HepG2 (cell line): ENCODE data around the gene PLXDC2. TPM values are rescaled to one million over a fixed set of nuclear protein-coding genes. Genes with fewer than 3 reads are reported as not detected.

Experiments used
- AHDC1 ChIP-seq: sonication (generic); formaldehyde crosslinking; IDR thresholded peaks from 2 replicates; pipeline ENCODE4 v1.5.1; 2020; ENCODE audit warnings: mild to moderate bottlenecking, missing genetic modification reagents, borderline replicate concordance
- BCL6 ChIP-seq: IDR thresholded peaks from 2 replicates; pipeline ENCODE4 v1.6.1; 2016; ENCODE audit warnings: missing genetic modification reagents, missing compliant biosample characterization
- CEBPB ChIP-seq: IDR thresholded peaks from 2 replicates; pipeline ENCODE4 v1.6.1; 2011; ENCODE audit warnings: low read depth, low read length, improper control_type of control experiment, borderline replicate concordance
- CEBPG ChIP-seq: IDR thresholded peaks from 2 replicates; pipeline ENCODE4 v1.6.1; 2016
- KIAA2018 ChIP-seq: sonication (generic); formaldehyde crosslinking; IDR thresholded peaks from 2 replicates; pipeline ENCODE4 v1.5.0; 2020; ENCODE audit warnings: mild to moderate bottlenecking, missing genetic modification reagents, borderline replicate concordance
- REPIN1 ChIP-seq: sonication (generic); formaldehyde crosslinking; IDR thresholded peaks from 2 replicates; pipeline ENCODE4 v1.8.0; 2022; ENCODE audit warnings: missing genetic modification reagents, low read depth, mild to moderate bottlenecking, borderline replicate concordance
- SOX13 ChIP-seq, 3 experiments: fragments of 450-650 bp in 1 of 3; sonication (generic) in 1 of 3; formaldehyde crosslinking in 1 of 3; IDR thresholded peaks in 2 of 3; conservative IDR thresholded peaks in 1 of 3; 2 replicates each; pipeline versions ENCODE4 v1.5.0 to v1.6.1; 2016 to 2020; ENCODE audit warnings: antibody characterized with exemption in 1 of 3, mild to moderate bottlenecking in 1 of 3, missing compliant biosample characterization in 1 of 3, missing genetic modification reagents in 1 of 3, moderate library complexity in 1 of 3
- SOX6 ChIP-seq, 2 experiments: fragments of 450-650 bp in 1 of 2; sonication (generic) in 1 of 2; formaldehyde crosslinking in 1 of 2; IDR thresholded peaks; 2 replicates each; pipeline versions ENCODE4 v1.4.0 to v1.6.1; 2017 to 2020; ENCODE audit warnings: antibody characterized with exemption in 1 of 2, mild to moderate bottlenecking in 1 of 2, missing genetic modification reagents in 1 of 2
- TEF ChIP-seq: sonication (generic); formaldehyde crosslinking; IDR thresholded peaks from 2 replicates; pipeline ENCODE4 v1.5.0; 2020; ENCODE audit warnings: missing genetic modification reagents
- TRIM22 ChIP-seq: fragments of 450-650 bp; IDR thresholded peaks from 2 replicates; pipeline ENCODE4 v1.6.1; 2017
- ZNF44 ChIP-seq: sonication (generic); formaldehyde crosslinking; IDR thresholded peaks from 2 replicates; pipeline ENCODE4 v1.5.1; 2020; ENCODE audit warnings: mild to moderate bottlenecking, missing genetic modification reagents
- polyA plus RNA-seq, 8 experiments: library from polyadenylated mRNA; depleted of rRNA in 3 of 8; stranded (reverse) in 7 of 8; unstranded in 1 of 8; fragments of >200 nt; fragmentation: Illumina TruSeq in 4 of 8; extraction: Trizol in 4 of 8; gene quantifications; 2 replicates each; pipeline versions ENCODE4 v1.2.1 to v1.2.3, GENCODE V29; 2011 to 2016; ENCODE audit warnings: low read depth in 4 of 8, missing spikeins in 1 of 8, mixed read lengths in 1 of 8; ENCODE audit not compliant: insufficient read depth in 1 of 8
- total RNA-seq, 5 experiments: library from RNA; depleted of rRNA; stranded (reverse); fragments of >200 nt; fragmentation: Illumina TruSeq; extraction: Trizol; gene quantifications; 2 replicates each; pipeline ENCODE4 v1.2.3, GENCODE V29; 2016; ENCODE audit warnings: low read depth in 1 of 5

Gene PLXDC2
- total and polyA plus RNA-seq, 2 of the 13 experiments (the other 11 are each of a cell fraction or from before 2014, with no cell fraction given), result 2.1 to 2.4 TPM

GRCh38 chr10:20228729-20229128 lies 412.5 kb downstream of the PLXDC2 start (continued):
- TF ChIP-seq BCL6 (peak; percentile 40), AHDC1 (0 out of 2 replicates have a peak, but pooled peaks have one; percentile 29), SOX13 (IDR thresholded peaks at IDR 0.05) (no peak), SOX13 (CRISPR knock-in tag; conservative IDR thresholded peaks at IDR 0.05 in 1 of 2, IDR thresholded peaks at IDR 0.05 in 1 of 2) (peak in 1 of 2 experiments; percentile 55; a peak in 1 of 4 replicates), REPIN1 (CRISPR knock-in tag) (no peak), TRIM22 (no peak), SOX6 (IDR thresholded peaks at IDR 0.05) (no peak), SOX6 (CRISPR knock-in tag; IDR thresholded peaks at IDR 0.05) (0 out of 2 replicates have a peak, but pooled peaks have one; percentile 11), ZNF44 (CRISPR knock-in tag) (no peak), TEF (CRISPR knock-in tag) (peak; percentile 64; the same call in 1 of the 2 replicates), CEBPG (peak; percentile 79), KIAA2018 (no peak), CEBPB (peak; percentile 81)
